NCI-H128 (cell line): Measurements from ENCODE around the gene SMCR8.
A peak's percentile ranks its signal among the peaks of the same experiment; 100 is the strongest.
"Not testable (repeated sequence)": the region's sequence is repeated elsewhere in the genome, so short reads cannot be mapped to it uniquely, and the experiment has no call there.

ENCODE experiments used
- DNase-seq: peaks from one replicate; lab custom pipeline; 2025; ENCODE audit not compliant: unreplicated experiment; lab: John Stamatoyannopoulos, UW

Gene SMCR8

GRCh38 chr17:18314731-18315561 lies at the start of gene SMCR8, which contains the start of gene TOP3A:
SMCR8 (plus strand) TSS chr17:18315293; CDS start chr17:18315790, 497 bp downstream.
TOP3A (minus strand) TSS chr17:18314994; CDS start chr17:18314778, 216 bp downstream.
- DNase-seq: peak; percentile 86

GRCh38 chr17:18267366-18267765 lies 47.7 kb upstream of the SMCR8 start:
- no peak for DNase-seq

DNA sequence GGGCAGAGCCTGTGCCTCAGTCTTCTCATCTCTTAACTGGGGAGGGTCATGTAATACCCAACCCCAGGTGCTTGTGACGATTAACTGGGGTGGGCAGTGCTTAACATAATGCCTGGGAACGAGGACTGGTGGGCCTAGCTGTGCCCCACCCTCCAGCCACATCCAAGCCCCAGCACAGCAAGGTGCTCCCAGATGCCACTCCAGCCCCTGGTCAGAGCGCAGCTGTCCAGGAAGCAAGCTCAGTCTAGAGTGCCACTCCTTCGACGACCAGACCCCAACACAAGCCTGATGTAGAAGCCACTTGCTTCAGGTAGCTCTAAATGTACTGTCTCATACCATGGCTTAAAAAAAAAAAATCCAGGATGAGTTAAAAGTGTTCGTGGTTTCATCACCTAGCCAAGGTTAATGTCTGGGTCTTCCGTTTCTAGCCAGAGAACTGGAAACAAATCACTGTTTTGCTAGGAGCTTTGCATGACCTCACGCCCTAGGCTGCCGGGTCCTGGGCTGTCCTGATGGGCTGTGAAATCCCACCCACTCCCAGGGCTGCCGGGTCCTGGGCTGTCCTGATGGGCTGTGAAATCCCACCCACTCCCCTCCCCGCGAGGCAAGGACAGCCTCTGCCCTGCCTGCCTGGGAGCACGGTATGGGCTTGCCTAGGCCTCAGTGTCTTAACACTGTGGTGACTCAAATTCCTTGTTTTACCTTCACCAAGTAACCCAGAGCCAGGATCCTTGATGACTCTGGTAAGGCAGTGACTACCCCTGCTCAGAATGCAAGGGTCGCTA lies 47.0 kb upstream of the SMCR8 start:
- no peak for DNase-seq

- no peak for DNase-seq
These were observed 44.8 kb upstream of the SMCR8 start for GRCh38 chr17:18270046-18270931.

GRCh38 chr17:18277076-18277475 lies 38.0 kb upstream of the SMCR8 start:
- DNase-seq: no peak

GRCh38 chr17:18278867-18279266 lies 36.2 kb upstream of the SMCR8 start:
- DNase-seq: no peak

- no peak for DNase-seq
These were observed 34.8 kb upstream of the SMCR8 start for GRCh38 chr17:18280249-18280648.

- DNase-seq: no peak
These were observed 34.2 kb upstream of the SMCR8 start for GRCh38 chr17:18280766-18281371.

DNA sequence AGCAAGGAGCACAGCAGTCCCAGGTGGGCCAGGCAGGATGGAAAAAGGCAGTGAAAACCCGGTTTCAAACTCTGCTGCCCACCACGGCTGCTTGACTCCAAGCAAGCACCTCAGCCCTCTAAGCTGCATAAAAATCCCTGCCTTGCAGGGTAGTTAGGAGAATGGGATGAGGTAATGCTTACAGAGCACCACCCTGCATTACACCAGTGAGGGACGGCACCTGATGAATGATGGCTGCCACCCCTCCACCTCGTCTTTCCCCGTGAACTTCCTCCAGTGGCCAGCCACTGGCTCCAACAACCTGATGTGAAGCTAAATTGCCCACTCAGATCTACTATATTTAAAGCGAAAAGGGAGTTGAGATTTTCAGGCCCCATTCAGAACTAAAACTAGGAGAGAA lies 33.3 kb upstream of the SMCR8 start:
- DNase-seq: no peak

DNA sequence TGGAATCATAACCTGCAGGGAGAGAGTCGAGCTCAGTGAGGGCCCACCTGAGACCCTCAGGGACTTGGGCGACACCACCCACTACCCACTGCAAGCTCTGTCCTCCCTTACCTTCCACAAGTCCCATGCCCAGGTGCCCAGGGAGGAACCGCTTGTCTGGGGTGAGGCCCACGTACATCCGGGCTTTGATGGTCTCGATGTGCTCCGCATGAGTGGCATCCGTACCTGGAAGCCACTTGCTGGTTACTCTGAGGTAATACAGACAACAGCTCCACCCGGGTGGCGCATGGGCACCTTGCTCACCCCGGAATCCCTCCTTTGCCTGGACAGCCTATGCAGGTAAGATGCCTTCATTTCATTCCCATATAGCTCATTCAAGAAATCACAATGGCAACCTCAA lies 29.8 kb upstream of the SMCR8 start:
- DNase-seq: no peak

- no peak for DNase-seq
These were observed 23.2 kb upstream of the SMCR8 start for GRCh38 chr17:18291718-18292540.

GRCh38 chr17:18298061-18298460 lies 17.0 kb upstream of the SMCR8 start:
- DNase-seq: not testable (repeated sequence)

DNA sequence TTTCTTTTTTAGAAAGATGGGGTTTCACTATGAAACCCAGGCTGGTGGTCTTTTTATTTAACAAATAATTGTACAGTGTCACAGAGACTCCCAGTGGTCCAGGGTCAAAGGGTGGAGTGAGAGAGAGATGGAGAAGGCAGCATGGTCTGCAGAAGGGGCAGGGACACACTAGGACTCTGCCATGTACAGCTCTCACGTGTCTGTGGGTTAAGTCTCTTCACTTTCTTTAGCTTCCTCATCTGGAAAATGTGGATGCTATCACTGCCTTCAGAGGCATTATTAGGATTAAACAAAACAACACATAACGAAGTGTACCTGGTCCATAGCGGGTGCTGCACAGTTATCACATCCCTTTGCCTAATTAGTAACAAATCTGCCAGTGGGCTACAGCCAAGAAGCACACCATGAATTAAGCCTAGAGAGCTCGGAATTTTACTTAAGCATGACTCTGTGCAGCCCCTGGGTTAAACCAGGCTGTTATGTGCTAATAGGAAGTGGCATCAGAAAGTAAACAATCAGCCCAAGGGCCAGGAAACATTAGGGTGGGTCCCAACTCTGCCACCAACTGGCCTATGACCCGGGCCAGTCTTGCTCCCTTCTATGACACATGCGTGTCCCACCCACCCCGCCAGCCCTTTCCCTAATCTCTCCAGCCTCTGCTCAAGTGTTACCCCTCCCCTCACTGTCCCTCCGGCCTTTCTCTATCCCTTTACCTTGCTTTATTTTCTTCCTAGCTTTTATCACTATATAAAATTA lies 14.2 kb upstream of the SMCR8 start:
- no peak for DNase-seq

DNA sequence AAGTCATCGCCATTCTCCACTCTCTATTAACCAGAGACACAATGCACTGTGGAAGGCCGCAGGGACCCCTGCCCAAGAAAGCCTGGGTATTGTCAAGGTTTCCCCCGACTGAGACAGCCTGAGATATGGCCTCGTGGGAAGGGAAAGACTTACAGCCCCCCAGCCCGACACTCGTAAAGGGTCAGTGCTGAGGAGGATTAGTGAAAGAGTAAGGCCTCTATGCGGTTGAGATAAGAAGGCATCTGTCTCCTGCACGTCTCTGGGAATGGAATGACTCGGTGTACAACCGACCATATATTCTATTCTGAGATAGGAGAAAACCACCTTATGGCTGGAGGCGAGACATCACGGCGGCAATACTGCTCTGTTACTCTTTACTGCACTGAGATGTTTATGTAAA lies 11.9 kb upstream of the SMCR8 start:
- not testable (repeated sequence) for DNase-seq

DNA sequence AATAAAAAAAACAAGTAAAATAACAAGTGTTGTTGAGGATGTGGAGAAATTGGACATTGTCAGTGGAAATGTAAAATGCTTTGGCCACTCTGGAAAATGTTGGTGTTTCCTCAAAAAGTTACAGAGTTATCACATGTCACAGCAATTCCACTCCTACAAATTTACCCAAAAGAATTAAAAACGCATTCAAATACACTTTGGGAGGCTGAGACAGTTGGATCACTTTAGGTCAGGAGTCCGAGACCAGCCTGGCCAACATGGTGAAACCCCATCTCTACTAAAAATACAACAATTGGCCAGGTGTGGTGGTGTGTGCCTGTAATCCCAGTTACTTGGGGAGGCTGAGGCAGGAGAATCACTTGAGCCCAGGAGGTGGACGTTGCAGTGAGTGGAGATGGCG lies 5.9 kb upstream of the SMCR8 start:
- no peak for DNase-seq

GRCh38 chr17:18314059-18314730 lies 898 bp upstream of the SMCR8 start:
- no peak for DNase-seq

- no peak for DNase-seq
These were observed 449 bp downstream of the SMCR8 start for GRCh38 chr17:18315562-18315922.

- DNase-seq: no peak
These were observed 868 bp downstream of the SMCR8 start for GRCh38 chr17:18315961-18316360.

DNA sequence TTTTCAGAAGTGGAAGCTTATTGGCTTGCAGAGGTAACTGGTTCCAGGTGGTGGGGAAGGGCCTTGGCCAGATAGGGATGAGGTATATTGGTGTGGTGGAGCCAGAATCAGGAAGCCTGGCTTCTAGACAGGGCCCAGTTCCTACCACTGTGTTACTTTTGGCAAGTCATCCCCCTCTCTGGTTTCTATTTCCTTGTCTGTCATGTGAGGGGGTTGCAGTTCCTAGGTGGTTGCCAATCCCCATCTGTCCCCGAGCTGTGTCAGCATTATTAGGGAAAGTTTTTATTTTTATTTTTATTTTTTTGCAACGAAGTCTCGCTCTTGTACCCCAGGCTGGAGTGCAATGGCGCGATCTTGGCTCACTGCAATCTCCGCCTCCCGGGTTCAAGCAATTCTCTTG lies 3.0 kb downstream of the SMCR8 start:
- DNase-seq: no peak
